ENCODE results near the gene SUN2. TPM values are rescaled to one million over a fixed set of nuclear protein-coding genes. Genes with fewer than 3 reads are reported as not detected.

The SUN2 gene
- total RNA-seq, 1 donor from 2014 or later: 148 TPM

GRCh38 chr22:38734421-38735100 lies 21.2 kb downstream of the SUN2 start:
- no peak for DNase-seq (ENCODE audit: extremely low spot score, unreplicated experiment)

DNA sequence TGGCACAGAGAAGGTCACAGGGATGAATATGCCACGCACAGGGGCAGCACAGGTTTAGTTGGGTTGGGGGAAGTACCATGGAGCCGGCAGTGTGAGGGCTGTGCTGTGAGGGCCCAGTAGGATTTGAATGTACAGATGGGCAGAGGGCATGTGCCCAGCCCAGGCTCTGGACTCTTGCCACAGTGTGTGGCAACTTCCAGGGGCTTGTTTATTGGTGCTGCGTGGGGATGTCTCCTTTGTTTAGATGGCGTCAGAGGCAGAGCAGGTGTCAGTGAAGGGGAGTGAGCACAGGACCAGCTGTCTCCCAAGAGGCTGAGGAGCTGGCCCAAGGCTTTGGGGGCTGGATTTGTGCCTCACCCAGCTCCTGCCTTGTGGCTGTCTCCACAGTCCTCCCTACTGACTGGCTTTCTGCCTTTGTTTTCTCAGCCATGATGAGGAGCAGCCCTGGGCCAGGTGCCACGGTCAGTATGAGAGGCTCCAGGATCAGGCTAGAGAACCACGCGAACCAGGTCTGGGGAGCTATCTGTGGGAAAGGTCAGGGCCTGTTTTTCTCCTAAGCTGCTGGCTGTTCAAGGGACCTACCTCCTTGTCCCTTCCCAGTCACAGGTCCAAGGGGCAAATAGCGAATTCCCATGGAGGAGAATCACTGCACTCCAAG lies 21.9 kb downstream of the SUN2 start:
- no peaks in the 10 kb centered on the region for H3K9me3 Mint-ChIP-seq (ENCODE audit: unreplicated experiment)

More at GRCh38 chr22:38734421-38735100, 21.2 kb downstream of the SUN2 start:
- Mint-ChIP-seq H3K9me3 (ENCODE audit: unreplicated experiment) (no peaks in the 10 kb centered on the region), H3K27ac (ENCODE audit: unreplicated experiment) (no peak overlapping the region), H3K27me3 (ENCODE audit: unreplicated experiment) (no peaks in the 10 kb centered on the region), H3K36me3 (ENCODE audit: unreplicated experiment) (peaks cover 33% of the 10 kb centered on the region), H3K4me3 (ENCODE audit: unreplicated experiment) (no peak overlapping the region), H3K4me1 (ENCODE audit: unreplicated experiment) (peaks cover 24% of the 10 kb centered on the region)
- TF ChIP-seq, protein P1, sequence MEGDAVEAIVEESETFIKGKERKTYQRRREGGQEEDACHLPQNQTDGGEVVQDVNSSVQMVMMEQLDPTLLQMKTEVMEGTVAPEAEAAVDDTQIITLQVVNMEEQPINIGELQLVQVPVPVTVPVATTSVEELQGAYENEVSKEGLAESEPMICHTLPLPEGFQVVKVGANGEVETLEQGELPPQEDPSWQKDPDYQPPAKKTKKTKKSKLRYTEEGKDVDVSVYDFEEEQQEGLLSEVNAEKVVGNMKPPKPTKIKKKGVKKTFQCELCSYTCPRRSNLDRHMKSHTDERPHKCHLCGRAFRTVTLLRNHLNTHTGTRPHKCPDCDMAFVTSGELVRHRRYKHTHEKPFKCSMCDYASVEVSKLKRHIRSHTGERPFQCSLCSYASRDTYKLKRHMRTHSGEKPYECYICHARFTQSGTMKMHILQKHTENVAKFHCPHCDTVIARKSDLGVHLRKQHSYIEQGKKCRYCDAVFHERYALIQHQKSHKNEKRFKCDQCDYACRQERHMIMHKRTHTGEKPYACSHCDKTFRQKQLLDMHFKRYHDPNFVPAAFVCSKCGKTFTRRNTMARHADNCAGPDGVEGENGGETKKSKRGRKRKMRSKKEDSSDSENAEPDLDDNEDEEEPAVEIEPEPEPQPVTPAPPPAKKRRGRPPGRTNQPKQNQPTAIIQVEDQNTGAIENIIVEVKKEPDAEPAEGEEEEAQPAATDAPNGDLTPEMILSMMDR (IDR thresholded peaks at IDR 0.05): no peak

GRCh38 chr22:38733329-38733723 lies 22.5 kb downstream of the SUN2 start:
- Mint-ChIP-seq H3K4me1 (ENCODE audit: unreplicated experiment) (peaks cover 34% of the 10 kb centered on the region), H3K9me3 (ENCODE audit: unreplicated experiment) (no peaks in the 10 kb centered on the region), H3K27me3 (ENCODE audit: unreplicated experiment) (no peaks in the 10 kb centered on the region), H3K27ac (ENCODE audit: unreplicated experiment) (peak overlapping the region; percentile 75), H3K36me3 (ENCODE audit: unreplicated experiment) (peaks cover 44% of the 10 kb centered on the region), H3K4me3 (ENCODE audit: unreplicated experiment) (no peak overlapping the region)
- DNase-seq (ENCODE audit: extremely low spot score, unreplicated experiment): no peak
- TF ChIP-seq, protein P1 (IDR thresholded peaks at IDR 0.05): peak; percentile 66

More for the DNA sequence above, 21.9 kb downstream of the SUN2 start:
- Mint-ChIP-seq H3K27me3 (ENCODE audit: unreplicated experiment) (no peaks in the 10 kb centered on the region), H3K4me3 (ENCODE audit: unreplicated experiment) (no peak overlapping the region), H3K27ac (ENCODE audit: unreplicated experiment) (peak overlapping the region; percentile 55), H3K36me3 (ENCODE audit: unreplicated experiment) (peaks cover 38% of the 10 kb centered on the region), H3K4me1 (ENCODE audit: unreplicated experiment) (peaks cover 29% of the 10 kb centered on the region)
- DNase-seq (ENCODE audit: extremely low spot score, unreplicated experiment): no peak
- TF ChIP-seq, protein P1 (IDR thresholded peaks at IDR 0.05): no peak

DNA sequence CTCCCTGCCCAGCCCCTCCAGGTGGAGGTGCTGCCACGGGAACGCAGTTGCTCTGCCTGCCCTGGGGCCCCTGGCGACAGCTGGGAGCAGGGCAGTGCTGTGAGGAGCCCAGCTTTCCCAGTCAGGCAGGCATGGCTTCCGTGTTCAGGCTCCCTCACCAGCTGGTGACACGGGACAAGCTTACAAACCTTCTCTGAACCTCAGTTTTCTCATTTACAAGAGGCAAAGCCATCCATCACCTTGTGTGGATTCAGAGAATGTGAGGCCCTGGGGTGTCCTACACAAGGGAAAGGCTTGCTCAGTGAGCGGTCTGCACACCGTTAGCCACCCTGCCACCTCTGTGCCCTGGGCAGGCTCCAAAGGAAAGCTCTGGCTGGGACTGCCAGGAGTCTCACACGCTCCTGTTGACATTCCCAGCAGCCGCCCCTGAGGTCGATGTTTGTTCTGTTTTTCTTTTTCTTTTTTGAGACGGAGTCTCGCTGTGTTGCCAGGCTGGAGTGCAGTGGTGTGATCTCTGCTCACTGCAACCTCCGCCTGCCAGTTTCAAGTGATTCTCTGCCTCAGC lies 23.5 kb downstream of the SUN2 start:
- no peak overlapping the region for H3K4me3 Mint-ChIP-seq (ENCODE audit: unreplicated experiment)
- no peak for DNase-seq (ENCODE audit: extremely low spot score, unreplicated experiment)
- peaks cover 36% of the 10 kb centered on the region for H3K4me1 Mint-ChIP-seq (ENCODE audit: unreplicated experiment)
- TF ChIP-seq, protein P1 (IDR thresholded peaks at IDR 0.05): no peak
- peak overlapping the region; percentile 65 for H3K27ac Mint-ChIP-seq (ENCODE audit: unreplicated experiment)
- H3K36me3 Mint-ChIP-seq (ENCODE audit: unreplicated experiment): peaks cover 44% of the 10 kb centered on the region
- H3K27me3 Mint-ChIP-seq (ENCODE audit: unreplicated experiment): no peaks in the 10 kb centered on the region
- no peaks in the 10 kb centered on the region for H3K9me3 Mint-ChIP-seq (ENCODE audit: unreplicated experiment)

DNA sequence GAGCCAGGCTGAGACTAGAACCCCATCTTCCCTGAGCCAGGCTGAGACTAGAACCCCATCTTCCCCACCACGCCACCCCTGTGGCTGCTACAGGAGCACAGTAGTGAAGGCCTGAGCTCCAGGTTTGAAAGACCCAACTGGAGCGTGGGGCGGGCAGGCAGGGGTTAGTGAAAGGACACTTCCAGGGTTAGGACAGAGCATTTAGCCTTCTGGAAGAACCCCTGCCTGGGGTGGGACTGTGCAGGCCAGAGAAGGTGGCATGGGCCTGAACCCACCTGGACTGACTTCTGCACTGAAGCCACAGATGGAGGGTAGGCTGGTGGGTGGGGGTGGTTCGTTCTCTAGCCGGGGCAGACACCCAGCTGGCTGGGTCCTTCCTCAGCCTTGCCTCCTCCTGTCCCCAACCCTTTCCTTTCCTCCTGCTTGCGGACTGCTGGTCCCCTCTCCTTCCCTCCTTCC lies 24.1 kb downstream of the SUN2 start:
- Mint-ChIP-seq H3K27ac (ENCODE audit: unreplicated experiment) (peak overlapping the region; percentile 65), H3K4me1 (ENCODE audit: unreplicated experiment) (peaks cover 36% of the 10 kb centered on the region), H3K27me3 (ENCODE audit: unreplicated experiment) (no peaks in the 10 kb centered on the region), H3K36me3 (ENCODE audit: unreplicated experiment) (peaks cover 47% of the 10 kb centered on the region), H3K4me3 (ENCODE audit: unreplicated experiment) (no peak overlapping the region), H3K9me3 (ENCODE audit: unreplicated experiment) (no peaks in the 10 kb centered on the region)
- TF ChIP-seq, protein P1 (IDR thresholded peaks at IDR 0.05): no peak
- no peak for DNase-seq (ENCODE audit: extremely low spot score, unreplicated experiment)

Measured in osteocyte (in vitro differentiated cells).